Measurements from ENCODE around the gene MAP3K4.

The MAP3K4 gene

GRCh38 chr6:161009991-161010390 lies 18.4 kb downstream of the MAP3K4 start:
- DNase-seq = no peak

GRCh38 chr6:161010418-161010817 lies 18.8 kb downstream of the MAP3K4 start:
- DNase-seq = no peak

- no peak for DNase-seq
Measured at GRCh38 chr6:161011492-161012480, 20.2 kb downstream of the MAP3K4 start.

- DNase-seq = no peak
Measured at GRCh38 chr6:161013695-161014094, 22.1 kb downstream of the MAP3K4 start.

DNA sequence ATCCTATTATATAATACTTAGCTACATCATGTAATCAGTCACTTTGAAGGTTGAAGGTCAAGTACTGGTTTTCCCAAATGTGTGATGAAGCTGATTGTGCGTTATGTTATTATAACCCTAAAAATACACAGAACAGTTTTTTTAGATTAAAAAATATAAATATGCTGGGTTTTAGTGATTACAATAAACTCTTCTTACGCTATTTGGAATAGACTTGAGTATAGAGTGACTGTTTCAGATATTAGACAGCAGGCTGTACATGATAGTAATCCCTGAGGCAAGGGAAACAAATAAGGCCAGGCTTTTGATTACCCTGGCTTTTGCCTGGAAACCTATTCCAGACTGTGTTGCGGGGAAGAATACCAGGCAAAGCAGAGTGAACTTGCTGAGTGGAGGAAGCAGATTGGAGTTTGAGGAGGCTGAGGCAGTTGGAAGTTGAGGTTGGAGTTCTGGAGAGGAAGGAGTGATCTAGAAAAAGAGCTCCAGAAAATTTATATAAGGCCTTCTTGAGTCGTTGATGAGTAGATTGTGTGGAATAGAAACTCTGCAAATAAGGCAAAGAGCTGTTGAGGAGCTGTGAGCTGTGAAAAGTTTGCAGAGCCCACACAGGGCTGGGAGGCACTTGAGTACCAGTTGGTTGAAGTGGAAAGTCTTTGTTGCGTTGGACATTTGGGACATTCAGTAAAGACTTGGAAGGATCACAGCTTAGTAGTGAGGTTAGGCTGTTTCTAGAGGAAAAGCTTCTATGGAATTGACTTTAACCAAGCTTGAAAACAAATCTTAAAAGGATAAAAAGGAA lies 26.4 kb downstream of the MAP3K4 start:
- no peak for DNase-seq

DNA sequence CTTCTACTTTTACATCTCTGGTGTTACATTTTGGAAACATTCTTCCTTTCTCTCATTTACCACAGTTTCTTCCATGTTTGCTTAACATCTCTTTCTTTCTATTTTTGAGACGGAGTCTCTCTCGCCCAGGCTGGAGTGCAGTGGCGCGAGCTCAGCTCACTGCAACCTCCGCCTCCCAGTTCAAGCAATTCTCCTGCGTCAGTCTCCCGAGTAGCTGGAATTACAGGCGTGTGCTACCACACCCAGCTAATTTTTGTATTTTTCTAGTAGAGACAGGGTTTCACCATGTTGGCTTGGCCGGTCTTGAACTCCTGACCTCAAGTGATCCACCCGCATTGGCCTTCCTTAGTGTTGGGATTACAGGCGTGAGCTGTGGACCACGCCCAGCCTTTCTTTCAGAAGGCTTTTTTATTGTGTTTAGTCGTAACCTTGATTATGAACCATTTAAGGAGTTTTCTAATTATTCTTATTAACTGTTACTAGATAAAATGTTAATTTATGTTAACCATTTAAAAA lies 27.8 kb downstream of the MAP3K4 start:
- DNase-seq = no peak

- no peak for DNase-seq
Measured at GRCh38 chr6:161021543-161021942, 30.0 kb downstream of the MAP3K4 start.

- no peak for DNase-seq
Measured at GRCh38 chr6:161021998-161022743, 30.6 kb downstream of the MAP3K4 start.

- no peak for DNase-seq
Measured at GRCh38 chr6:161023316-161023715, 31.7 kb downstream of the MAP3K4 start.

- no peak for DNase-seq
Measured at GRCh38 chr6:161024364-161024920, 32.9 kb downstream of the MAP3K4 start.

DNA sequence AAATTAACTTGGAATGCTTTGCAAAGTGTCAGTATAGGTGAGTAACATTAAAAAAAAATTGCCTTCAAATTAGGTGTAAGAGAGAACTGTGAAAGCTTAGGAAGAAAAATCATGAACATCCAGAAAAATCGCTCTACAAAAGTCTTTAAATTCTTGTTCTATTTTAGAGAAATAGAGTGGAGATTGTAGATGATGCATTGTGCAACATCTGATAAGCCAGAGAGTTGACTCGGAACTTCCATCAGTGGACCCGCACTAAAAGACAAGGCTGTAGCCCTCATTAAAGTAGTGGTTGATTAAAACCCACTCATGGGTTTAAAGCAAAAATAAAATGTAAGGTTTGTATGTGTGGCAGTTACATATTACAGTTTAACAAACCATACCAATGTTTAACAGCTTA lies 35.8 kb downstream of the MAP3K4 start:
- no peak for DNase-seq

DNA sequence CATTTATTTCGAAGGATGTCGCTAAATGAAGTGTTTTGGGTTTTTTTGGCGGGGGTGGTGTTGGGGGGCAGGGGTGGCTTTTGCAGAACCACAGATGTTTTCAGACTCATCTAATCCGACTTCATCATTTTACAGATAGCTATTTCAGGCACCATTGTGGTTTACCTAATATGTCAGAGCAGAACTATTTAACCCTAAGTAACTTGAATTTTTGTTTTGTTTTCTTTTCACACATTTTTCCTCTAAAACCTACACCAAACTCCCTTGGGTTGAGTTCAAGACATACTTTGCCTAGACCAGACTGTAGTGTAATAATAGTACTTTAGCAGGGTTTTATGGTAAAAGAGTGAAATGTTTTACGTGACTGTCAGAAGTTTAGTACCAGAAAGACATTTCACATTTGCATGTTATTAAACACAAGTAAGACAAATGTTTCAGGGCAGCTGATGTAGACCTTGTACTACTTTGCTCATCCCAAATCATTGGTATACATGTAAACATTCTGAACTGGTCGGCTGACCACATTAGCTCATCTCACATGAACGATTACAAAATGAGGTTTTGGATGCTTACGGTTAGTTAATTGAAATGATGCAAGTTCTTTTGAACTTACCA lies 37.7 kb downstream of the MAP3K4 start:
- DNase-seq = no peak

GRCh38 chr6:161031721-161032495 lies 40.3 kb downstream of the MAP3K4 start:
- no peak for DNase-seq

DNA sequence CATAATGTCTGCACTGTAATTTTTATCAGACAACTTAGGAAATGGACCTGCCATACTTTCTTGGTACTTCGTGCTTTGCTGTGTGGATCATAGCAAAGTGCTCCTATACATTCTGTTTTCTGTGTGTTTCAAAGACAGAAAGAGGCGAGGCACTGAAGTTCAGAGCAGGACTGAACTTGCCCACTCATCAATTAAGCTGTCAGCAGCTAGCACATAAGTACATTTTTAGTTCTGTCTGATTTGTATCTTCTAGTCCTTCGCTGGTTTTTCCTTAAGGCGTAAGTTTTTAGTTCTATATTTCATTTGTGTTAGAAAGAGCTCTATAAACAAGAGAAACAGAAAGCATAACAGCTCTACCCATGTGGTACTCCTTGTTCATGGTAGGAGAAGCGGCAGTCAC lies 42.1 kb downstream of the MAP3K4 start:
- DNase-seq = no peak

GRCh38 chr6:161035182-161035980 lies 43.8 kb downstream of the MAP3K4 start:
- no peak for DNase-seq

- no peak for DNase-seq
Measured at GRCh38 chr6:161035981-161036263, 44.4 kb downstream of the MAP3K4 start.

DNA sequence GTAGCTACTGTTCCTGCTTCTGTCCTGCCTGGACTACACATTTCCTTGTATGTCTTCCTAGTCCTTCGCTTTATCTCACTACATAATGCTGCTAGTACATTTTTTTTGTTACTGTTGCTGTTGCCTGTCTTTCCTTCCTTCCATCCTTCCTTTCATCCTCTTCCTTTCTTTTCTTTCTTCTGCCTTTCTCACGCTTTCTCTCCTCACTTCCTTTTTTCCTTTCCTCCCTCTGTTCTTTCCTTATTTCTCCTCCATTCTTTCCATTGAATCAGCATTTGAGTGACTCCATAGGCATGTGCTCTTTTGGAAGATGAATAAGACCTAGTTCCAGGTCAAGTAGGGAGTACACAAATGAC lies 46.3 kb downstream of the MAP3K4 start:
- no peak for DNase-seq

- DNase-seq = no peak
Measured at GRCh38 chr6:161038229-161039031, 46.9 kb downstream of the MAP3K4 start.

DNA sequence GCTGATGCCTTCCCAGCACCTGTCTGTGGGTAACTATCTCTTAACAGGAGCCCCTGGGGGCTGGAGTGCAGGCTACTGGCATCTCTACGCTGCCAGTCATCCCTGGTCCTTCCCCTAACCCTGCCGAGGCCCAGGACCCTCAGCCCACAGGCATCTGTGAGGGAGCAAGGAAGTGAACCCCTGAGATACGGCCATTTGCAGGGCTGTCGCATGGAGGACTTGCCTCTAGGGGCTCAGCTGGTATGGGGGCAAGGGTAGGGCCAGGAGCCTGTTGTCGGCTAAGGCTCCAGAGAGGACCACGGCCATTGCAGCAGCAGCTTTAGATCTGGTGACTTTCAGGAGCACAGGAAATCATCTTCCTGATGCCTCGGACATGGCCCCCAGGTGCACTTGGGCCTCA lies 49.7 kb downstream of the MAP3K4 start:
- no peak for DNase-seq

DNA sequence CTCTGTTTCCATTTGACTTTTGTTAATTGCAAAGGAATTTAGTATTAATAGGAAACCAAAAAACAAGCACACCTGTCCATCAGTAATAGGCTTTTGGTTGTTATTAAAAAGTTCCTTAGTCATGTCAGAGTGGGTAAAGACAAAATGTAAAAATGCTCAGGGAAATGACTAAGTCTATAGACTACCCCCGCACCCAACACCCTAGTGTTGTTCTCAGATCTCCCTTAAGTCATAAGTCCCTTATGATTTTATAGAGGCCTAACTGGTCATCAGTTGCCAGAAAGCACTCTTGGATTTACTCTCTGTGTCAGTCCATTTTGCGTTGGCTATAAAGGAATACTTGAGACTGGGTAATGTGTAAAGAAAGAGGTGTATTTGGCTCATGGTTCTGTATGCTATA lies 52.8 kb downstream of the MAP3K4 start:
- no peak for DNase-seq

Measured in NCI-H1092 (cell line).